Duodenal mucosa (tissue), 2 donors: ENCODE data around the gene KANK4.

ENCODE experiments used
- H3K27ac ChIP-seq: one replicate; pipeline ENCODE4 v1.7.0; 2013; ENCODE audit warnings: low read depth, low read length
- H3K27me3 ChIP-seq, 2 donors: one replicate each; pipeline ENCODE4 v1.7.0; 2013; ENCODE audit warnings: low read length in 2 of 2, control low read depth in 1 of 2; ENCODE audit not compliant: insufficient read depth in 2 of 2, control insufficient read depth in 1 of 2
- H3K36me3 ChIP-seq, 2 donors: one replicate each; pipeline ENCODE4 v1.7.0; 2013; ENCODE audit warnings: low read length in 2 of 2, control low read depth in 1 of 2; ENCODE audit not compliant: insufficient read depth in 2 of 2, control insufficient read depth in 1 of 2
- H3K4me1 ChIP-seq, 2 donors: one replicate each; pipeline ENCODE4 v1.7.0; 2013; ENCODE audit warnings: low read length in 2 of 2, control low read depth in 1 of 2; ENCODE audit not compliant: insufficient read depth in 2 of 2, control insufficient read depth in 1 of 2
- H3K4me3 ChIP-seq, 2 donors: one replicate each; pipeline ENCODE4 v1.7.0; 2013; ENCODE audit warnings: low read length in 2 of 2, low read depth in 1 of 2
- H3K9ac ChIP-seq, 2 donors: one replicate each; pipeline ENCODE4 v1.7.0; 2013; ENCODE audit warnings: low read length in 2 of 2, low read depth in 1 of 2
- H3K9me3 ChIP-seq, 2 donors: one replicate each; pipeline ENCODE4 v1.7.0; 2013; ENCODE audit warnings: low read length in 2 of 2, control low read depth in 1 of 2; ENCODE audit not compliant: control insufficient read depth in 1 of 2

Gene KANK4

GRCh38 chr1:62337706-62338631, 18.7 kb upstream of the KANK4 start:
- Histone ChIP-seq H3K4me3 (no peak overlapping the region), H3K9ac (no peak overlapping the region)

GRCh38 chr1:62336995-62337705, 17.9 kb upstream of the KANK4 start:
- no peaks in the 10 kb centered on the region for H3K4me1 ChIP-seq
- H3K9ac ChIP-seq = no peak overlapping the region
- no peaks in the 10 kb centered on the region for H3K36me3 ChIP-seq
- H3K4me3 ChIP-seq = no peak overlapping the region
- no peak overlapping the region for H3K27ac ChIP-seq
- H3K27me3 ChIP-seq = no peaks in the 10 kb centered on the region
- no peaks in the 10 kb centered on the region for H3K9me3 ChIP-seq

More at GRCh38 chr1:62337706-62338631, 18.7 kb upstream of the KANK4 start:
- no peaks in the 10 kb centered on the region for H3K4me1 ChIP-seq
- no peaks in the 10 kb centered on the region for H3K9me3 ChIP-seq
- no peaks in the 10 kb centered on the region for H3K27me3 ChIP-seq
- no peak overlapping the region for H3K27ac ChIP-seq
- no peaks in the 10 kb centered on the region for H3K36me3 ChIP-seq

- no peaks in the 10 kb centered on the region for H3K27me3 ChIP-seq
- no peak overlapping the region for H3K4me3 ChIP-seq
- no peak overlapping the region for H3K27ac ChIP-seq
Measured at GRCh38 chr1:62336638-62336994, 17.4 kb upstream of the KANK4 start.

DNA sequence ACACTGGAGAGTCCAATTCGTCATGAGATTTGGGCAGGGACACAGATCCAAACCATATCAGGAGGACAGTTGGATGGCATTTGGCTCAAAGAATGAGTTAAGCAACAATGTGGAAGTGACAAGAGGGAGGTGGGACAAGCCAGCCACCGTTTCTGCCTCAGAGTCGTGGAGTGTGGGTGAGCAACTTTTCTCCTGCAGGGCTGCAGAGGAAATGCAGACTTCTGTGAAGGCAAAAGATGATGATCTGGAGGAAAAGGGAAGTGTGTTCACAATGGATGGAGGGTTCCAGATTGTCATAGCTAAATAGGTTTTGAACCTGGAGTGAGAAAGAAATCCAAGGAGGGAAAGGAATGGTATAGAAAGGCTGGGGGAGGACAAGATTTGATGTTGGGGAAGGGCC, 16.4 kb upstream of the KANK4 start:
- Histone ChIP-seq H3K9ac (no peak overlapping the region), H3K36me3 (no peaks in the 10 kb centered on the region), H3K4me1 (no peaks in the 10 kb centered on the region), H3K9me3 (no peaks in the 10 kb centered on the region), H3K27me3 (no peaks in the 10 kb centered on the region), H3K4me3 (no peak overlapping the region), H3K27ac (no peak overlapping the region)

More at GRCh38 chr1:62336638-62336994, 17.4 kb upstream of the KANK4 start:
- no peaks in the 10 kb centered on the region for H3K36me3 ChIP-seq
- no peaks in the 10 kb centered on the region for H3K9me3 ChIP-seq
- H3K9ac ChIP-seq = no peak overlapping the region
- H3K4me1 ChIP-seq = no peaks in the 10 kb centered on the region

DNA sequence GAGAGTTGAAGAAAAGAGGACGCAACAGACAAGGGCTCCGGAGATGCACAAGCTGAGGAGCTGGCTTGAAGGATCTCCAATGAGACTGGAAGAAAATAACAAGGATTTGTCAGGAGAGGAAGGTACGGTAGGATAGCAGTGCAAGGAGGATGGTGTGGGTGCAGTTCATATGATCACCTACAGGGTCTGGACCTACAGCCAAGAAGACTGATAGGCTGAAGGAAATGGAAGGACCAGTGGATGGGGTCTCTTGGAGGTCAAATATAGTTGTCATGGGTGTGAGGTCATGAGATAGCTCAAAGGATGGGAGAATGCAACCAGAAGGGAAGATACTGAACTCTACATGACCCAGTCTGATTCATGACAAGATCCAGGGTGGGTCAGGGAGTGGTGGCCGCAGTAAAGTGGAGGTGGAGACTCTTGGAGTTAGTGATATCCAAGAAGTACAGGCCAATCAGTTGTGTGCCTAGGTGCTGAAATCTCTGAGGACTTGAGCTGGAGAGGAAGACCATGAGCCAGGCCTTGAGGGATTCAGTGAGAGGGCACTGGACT, 15.3 kb upstream of the KANK4 start:
- Histone ChIP-seq H3K36me3 (no peaks in the 10 kb centered on the region), H3K27ac (no peak overlapping the region), H3K9me3 (no peaks in the 10 kb centered on the region), H3K4me3 (no peak overlapping the region), H3K4me1 (no peaks in the 10 kb centered on the region), H3K9ac (no peak overlapping the region), H3K27me3 (no peaks in the 10 kb centered on the region)

GRCh38 chr1:62333441-62333840, 14.2 kb upstream of the KANK4 start:
- Histone ChIP-seq H3K27ac (no peak overlapping the region), H3K4me3 (no peak overlapping the region), H3K4me1 (no peaks in the 10 kb centered on the region), H3K27me3 (no peaks in the 10 kb centered on the region), H3K9me3 (no peaks in the 10 kb centered on the region), H3K9ac (no peak overlapping the region), H3K36me3 (no peaks in the 10 kb centered on the region)

DNA sequence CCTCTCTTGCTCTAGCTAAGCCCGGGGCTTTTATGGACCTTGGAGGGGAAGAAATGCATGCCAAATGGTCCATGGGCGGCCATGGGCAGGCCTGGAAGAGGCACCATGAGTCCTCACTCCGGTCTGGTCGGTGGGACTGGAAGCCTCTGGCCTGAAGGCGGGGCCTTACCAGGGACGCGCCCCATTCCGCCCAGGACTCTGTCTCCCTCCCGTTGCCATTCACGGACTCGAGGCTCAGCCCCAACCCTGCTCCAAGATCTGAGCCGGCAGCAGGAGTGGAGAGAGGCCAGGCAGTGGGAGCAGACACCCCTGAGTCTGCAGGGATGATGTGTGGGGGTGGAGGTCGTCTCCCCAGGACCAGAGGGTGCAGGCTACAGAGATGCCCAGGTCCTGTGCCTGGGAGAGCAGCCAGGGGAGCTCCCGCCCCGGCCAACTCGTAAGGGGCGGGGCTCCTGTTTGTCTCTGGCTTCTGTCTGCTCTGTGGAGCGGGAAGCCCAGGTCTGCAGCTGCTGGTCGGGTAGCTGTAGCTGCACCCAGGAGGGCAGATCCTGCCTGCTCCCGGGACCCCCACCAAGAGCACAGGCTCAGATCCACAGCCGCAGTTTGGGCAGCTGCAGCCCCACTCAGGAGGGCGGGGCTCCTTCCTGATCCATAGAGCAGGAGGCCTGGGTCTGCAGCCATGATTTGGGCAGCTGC, 8.3 kb upstream of the KANK4 start:
- H3K27ac ChIP-seq = no peak overlapping the region
- no peaks in the 10 kb centered on the region for H3K36me3 ChIP-seq
- H3K9ac ChIP-seq = no peak overlapping the region
- H3K4me1 ChIP-seq = no peaks in the 10 kb centered on the region
- H3K4me3 ChIP-seq = no peak overlapping the region
- H3K9me3 ChIP-seq = no peaks in the 10 kb centered on the region
- H3K27me3 ChIP-seq = no peaks in the 10 kb centered on the region

- Histone ChIP-seq H3K27ac (no peak overlapping the region), H3K9ac (no peak overlapping the region), H3K27me3 (no peaks in the 10 kb centered on the region), H3K4me1 (no peaks in the 10 kb centered on the region), H3K4me3 (no peak overlapping the region), H3K9me3 (no peaks in the 10 kb centered on the region), H3K36me3 (no peaks in the 10 kb centered on the region)
Measured at GRCh38 chr1:62325681-62326080, 6.4 kb upstream of the KANK4 start.

- Histone ChIP-seq H3K27ac (no peak overlapping the region), H3K4me1 (no peaks in the 10 kb centered on the region), H3K36me3 (no peaks in the 10 kb centered on the region), H3K9me3 (no peaks in the 10 kb centered on the region), H3K27me3 (no peaks in the 10 kb centered on the region), H3K9ac (no peak overlapping the region), H3K4me3 (no peak overlapping the region)
Measured at GRCh38 chr1:62325081-62325480, 5.8 kb upstream of the KANK4 start.

GRCh38 chr1:62321446-62321845, 2.2 kb upstream of the KANK4 start:
- peaks cover 15 to 19% of the 10 kb centered on the region in 2 donors for H3K27me3 ChIP-seq
- no peaks in the 10 kb centered on the region for H3K9me3 ChIP-seq
- H3K4me1 ChIP-seq = peaks cover 0 to 3% of the 10 kb centered on the region in 2 donors
- H3K27ac ChIP-seq = no peak overlapping the region
- no peaks in the 10 kb centered on the region for H3K36me3 ChIP-seq
- no peak overlapping the region for H3K4me3 ChIP-seq
- no peak overlapping the region for H3K9ac ChIP-seq
